Heart right ventricle (tissue), 16 donors: Measurements from ENCODE around the gene PVALB. TPM values are rescaled to one million over a fixed set of nuclear protein-coding genes. Genes with fewer than 3 reads are reported as not detected.
A peak's percentile ranks its signal among the peaks of the same experiment; 100 is the strongest.

Experiments
- ATAC-seq, 8 donors: fragments of 200-7000 bp; cut with Tn5 transposase; one replicate each; pipeline ENCODE4 v1.9.1; 2020; ENCODE audit warnings: mild to moderate bottlenecking in 8 of 8, moderate library complexity in 8 of 8, moderate number of reproducible peaks in 1 of 8
- DNase-seq, 2 donors: peaks; one replicate each; pipeline ENCODE4 v3.0.0-alpha.2; 2020
- H3K27ac ChIP-seq, 10 donors: fragments of 200-600 bp; sonication (generic) in 2 of 10; one replicate each; pipeline versions ENCODE4 v1.5.0 to v1.8.0; 2020 to 2022; ENCODE audit warnings: mild to moderate bottlenecking in 3 of 10
- H3K27me3 ChIP-seq, 7 donors: fragments of 200-600 bp; one replicate each; pipeline ENCODE4 v1.8.0; 2021 to 2022; ENCODE audit warnings: mild to moderate bottlenecking in 2 of 7
- H3K36me3 ChIP-seq, 9 donors: fragments of 200-600 bp; sonication (generic) in 1 of 9; one replicate each; pipeline versions ENCODE4 v1.5.0 to v1.8.0; 2020 to 2022; ENCODE audit warnings: mild to moderate bottlenecking in 2 of 9
- H3K4me1 ChIP-seq, 9 donors: fragments of 200-600 bp; sonication (generic) in 1 of 9; one replicate each; pipeline versions ENCODE4 v1.5.0 to v1.8.0; 2020 to 2022; ENCODE audit warnings: mild to moderate bottlenecking in 4 of 9
- H3K4me3 ChIP-seq, 10 donors: fragments of 200-600 bp; sonication (generic) in 2 of 10; one replicate each; pipeline versions ENCODE4 v1.5.0 to v1.8.0; 2020 to 2022; ENCODE audit warnings: mild to moderate bottlenecking in 7 of 10, moderate library complexity in 2 of 10
- H3K9me3 ChIP-seq, 11 donors: fragments of 200-600 bp in 10 of 11; sonication (generic) in 2 of 11; one replicate each; pipeline versions ENCODE4 v1.5.0 to v1.8.0; 2013 to 2022; ENCODE audit warnings: mild to moderate bottlenecking in 2 of 11, control low read depth in 1 of 11, moderate library complexity in 1 of 11
- WGBS, 2 donors: extraction: QIAGEN DNeasy Blood & Tissue Kit; methylation state at CpG; one replicate each; pipeline ENCODE4 v1.1.7; 2013; ENCODE audit warnings: inconsistent platforms in 1 of 2; 5-methylcytosine and 5-hydroxymethylcytosine counted together
- intact Hi-C, 10 donors: fragments of 100-400 bp; cut with DNase I; formaldehyde crosslinking; loops; one replicate each; pipeline versions ENCODE4 v1.11.1 to v1.14.2; 2022
- polyA plus RNA-seq, 2 donors: library from polyadenylated mRNA; stranded (reverse); fragments of 200-250 nt; gene quantifications; one replicate each; pipeline ENCODE4 v1.2.3, GENCODE V29; 2013
- total RNA-seq, 10 donors: library from RNA; stranded (reverse); fragmentation: NEBNext Ultra II Directional in 3 of 10; extraction: Animal tissue kit (Norgen Biotek cat#: 25700) in 3 of 10; gene quantifications; one replicate each; pipeline versions ENCODE4 v1.2.1 to v1.2.4, GENCODE V29; 2021 to 2023
- TF ChIP-seq, protein P1 (sequence below), 9 donors: fragments of 200-600 bp; sonication (generic) in 2 of 9; IDR thresholded peaks; one replicate each; pipeline versions ENCODE4 v1.5.0 to v1.8.0; 2021 to 2022; ENCODE audit warnings: antibody characterized with exemption in 9 of 9, mild to moderate bottlenecking in 5 of 9, moderate library complexity in 1 of 9
- donor health status: Arrhythmogenic right ventricular cardiomyopathy.
- donor health status: ischemic (EF 13 %, LVEDD 7.1; RV severe dilation, severe dysfunction).
- donor health status: healthy with polysubstance abuse.
- donor health status: DM: no; HTN: yes; CAD: no.
- donor health status: DM: no; HTN: no; CAD: no.
- donor health status: ischemic (EF 25% LVEDD 6.9; RV normal size, moderate dysfunction).
- donor health status: ischemic (EF 25% LVEDD 5.7; RV mildly dilated, moderate dysfunction).
- donor health status: healthy.
- donor health status: DM: yes; HTN: yes; CAD: no.
- donor health status: Ischemic cardiomyopathy.
- donor health status: ischemic (EF 35%, LVEDD 5.7; RV mildly dilated, moderate dysfunction).
- donor health status: nonischemic (EF 11% LVEDD 7.7; RV severe dilation, severe dysfunction).
- donor health status: DM: yes; HTN: yes; CAD: no.
- donor health status: PGD.
- donor health status: ischemic (EF 29% LVEDD 5.4; RV normal size, mild dysfunction).
- donor health status: nonischemic (EF 23%, LVEDD 6.1; RV moderate dilation, normal function).

PVALB gene
- total and polyA plus RNA-seq, 12 donors: not detected

DNA sequence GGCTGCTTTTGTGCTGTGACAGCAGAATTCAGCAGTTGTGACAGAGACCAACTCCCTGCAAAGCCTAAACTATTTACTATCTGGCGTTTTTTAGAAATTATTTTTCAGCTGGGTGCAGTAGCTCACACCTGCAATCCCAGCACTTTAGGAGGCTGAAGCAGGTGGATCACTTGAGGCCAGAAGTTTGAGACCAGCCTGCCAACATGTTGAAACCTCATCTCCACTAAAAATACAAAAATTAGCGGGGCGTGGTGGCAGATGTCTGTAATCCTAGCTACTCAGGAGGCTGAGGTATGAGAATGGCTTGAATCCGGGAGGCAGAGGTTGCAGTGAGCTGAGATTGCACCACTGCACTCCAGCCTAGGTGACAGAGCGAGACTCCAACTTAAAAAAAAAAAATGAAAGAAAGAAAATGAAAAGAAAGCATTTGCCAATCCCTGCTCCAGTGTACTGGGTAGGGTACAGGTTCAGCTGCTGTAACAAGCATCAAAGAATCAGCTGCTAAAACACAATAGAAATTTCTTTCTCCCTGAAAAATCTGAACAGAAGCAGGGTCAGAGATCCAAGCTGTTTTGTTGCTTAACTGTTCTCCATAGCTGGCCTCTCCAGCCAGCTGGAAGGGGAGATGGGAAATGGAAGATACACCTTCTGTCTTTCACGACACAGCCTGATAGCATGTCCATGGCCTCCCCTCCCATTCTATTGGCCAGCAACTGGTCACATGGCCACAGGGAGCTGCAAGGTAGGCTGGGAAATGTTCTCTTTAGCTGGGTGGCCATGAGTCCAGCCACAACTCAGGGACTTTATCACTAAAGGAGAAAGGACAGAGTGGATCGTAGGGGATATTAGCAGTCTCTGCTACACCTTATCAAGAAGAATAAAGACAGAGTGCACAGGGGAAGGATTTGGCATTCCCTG is 35.5 kb upstream of the PVALB start:
- Histone ChIP-seq H3K27ac (peak overlapping the region in 3 of 10 donors; percentile 37 to 78 (median 54)), H3K4me3 (no peak overlapping the region), H3K27me3 (peaks cover 4 to 46% (median 28%) of the 10 kb centered on the region in 7 donors), H3K4me1 (peaks cover 0 to 25% (median 8%) of the 10 kb centered on the region in 9 donors), H3K36me3 (no peaks in the 10 kb centered on the region), H3K9me3 (no peaks in the 10 kb centered on the region)
- TF ChIP-seq, protein P1, sequence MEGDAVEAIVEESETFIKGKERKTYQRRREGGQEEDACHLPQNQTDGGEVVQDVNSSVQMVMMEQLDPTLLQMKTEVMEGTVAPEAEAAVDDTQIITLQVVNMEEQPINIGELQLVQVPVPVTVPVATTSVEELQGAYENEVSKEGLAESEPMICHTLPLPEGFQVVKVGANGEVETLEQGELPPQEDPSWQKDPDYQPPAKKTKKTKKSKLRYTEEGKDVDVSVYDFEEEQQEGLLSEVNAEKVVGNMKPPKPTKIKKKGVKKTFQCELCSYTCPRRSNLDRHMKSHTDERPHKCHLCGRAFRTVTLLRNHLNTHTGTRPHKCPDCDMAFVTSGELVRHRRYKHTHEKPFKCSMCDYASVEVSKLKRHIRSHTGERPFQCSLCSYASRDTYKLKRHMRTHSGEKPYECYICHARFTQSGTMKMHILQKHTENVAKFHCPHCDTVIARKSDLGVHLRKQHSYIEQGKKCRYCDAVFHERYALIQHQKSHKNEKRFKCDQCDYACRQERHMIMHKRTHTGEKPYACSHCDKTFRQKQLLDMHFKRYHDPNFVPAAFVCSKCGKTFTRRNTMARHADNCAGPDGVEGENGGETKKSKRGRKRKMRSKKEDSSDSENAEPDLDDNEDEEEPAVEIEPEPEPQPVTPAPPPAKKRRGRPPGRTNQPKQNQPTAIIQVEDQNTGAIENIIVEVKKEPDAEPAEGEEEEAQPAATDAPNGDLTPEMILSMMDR (IDR thresholded peaks at IDR 0.05): no peak
- WGBS, 2 donors: 88 to 90% methylated on average over 7 of the region's 7 CpGs
- ATAC-seq (no peak), DNase-seq (no peak)
- intact Hi-C loops: no loop called here

DNA sequence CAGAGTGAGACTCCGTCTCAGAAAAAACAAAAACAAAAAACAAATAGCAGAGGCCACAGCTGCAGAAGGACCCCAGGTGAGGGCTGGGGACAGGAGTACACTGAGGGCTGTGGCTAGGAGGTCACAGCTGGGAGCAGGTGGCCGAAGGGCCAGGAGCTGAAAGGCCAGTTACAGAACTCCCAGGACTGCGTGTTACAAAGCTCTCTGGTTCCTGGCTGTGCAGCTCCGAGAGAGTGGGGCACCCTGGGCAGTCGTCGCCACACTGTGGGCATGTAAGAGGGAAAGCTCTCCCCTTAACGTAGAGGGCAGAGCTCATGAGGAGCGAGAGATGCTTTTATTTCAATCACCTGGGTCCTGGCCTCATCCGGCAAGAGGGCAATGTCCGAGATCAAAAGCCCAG is 33.8 kb upstream of the PVALB start:
- H3K27me3 ChIP-seq: peaks cover 4 to 63% (median 40%) of the 10 kb centered on the region in 7 donors

DNA sequence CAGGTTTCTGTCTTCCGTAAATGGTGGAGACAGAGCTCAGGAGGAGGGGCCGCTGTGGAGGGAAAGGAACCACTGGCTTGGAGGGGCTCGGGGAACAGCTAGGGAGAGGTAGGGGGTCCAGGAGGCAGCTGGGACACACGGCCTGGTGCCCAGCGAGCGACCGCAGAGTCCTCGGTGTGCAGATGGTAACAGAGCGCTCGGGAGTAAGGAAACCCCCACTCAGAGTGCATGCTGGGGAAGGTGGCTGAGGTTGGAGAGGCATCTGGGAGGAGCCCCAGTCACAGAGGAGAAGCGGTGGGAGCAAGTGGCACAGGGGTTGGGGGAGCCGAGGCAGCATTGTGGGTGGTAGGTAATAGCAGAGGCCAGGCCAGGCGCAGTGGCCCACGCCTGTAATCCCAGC is 33.2 kb upstream of the PVALB start:
- 81 to 86% methylated on average over 14 of the region's 14 CpGs for WGBS, 2 donors
- Histone ChIP-seq H3K36me3 (no peaks in the 10 kb centered on the region), H3K27me3 (peaks cover 4 to 69% (median 45%) of the 10 kb centered on the region in 7 donors), H3K4me1 (peaks cover 0 to 13% (median 0%) of the 10 kb centered on the region in 9 donors), H3K27ac (no peak overlapping the region), H3K4me3 (no peak overlapping the region), H3K9me3 (no peaks in the 10 kb centered on the region)
- ATAC-seq (no peak), DNase-seq (no peak)
- TF ChIP-seq, protein P1 (IDR thresholded peaks at IDR 0.05): no peak
- intact Hi-C loops: no loop called here

More for the DNA sequence above, 33.8 kb upstream of the PVALB start:
- no peak overlapping the region for H3K27ac ChIP-seq
- TF ChIP-seq, protein P1 (IDR thresholded peaks at IDR 0.05): no peak
- H3K36me3 ChIP-seq: no peaks in the 10 kb centered on the region
- intact Hi-C loops: no loop called here
- no peaks in the 10 kb centered on the region for H3K9me3 ChIP-seq
- no peak overlapping the region for H3K4me3 ChIP-seq
- H3K4me1 ChIP-seq: peaks cover 0 to 15% (median 0%) of the 10 kb centered on the region in 9 donors
- ATAC-seq (no peak), DNase-seq (no peak)
- 80 to 84% methylated on average over 10 of the region's 10 CpGs for WGBS, 2 donors

DNA sequence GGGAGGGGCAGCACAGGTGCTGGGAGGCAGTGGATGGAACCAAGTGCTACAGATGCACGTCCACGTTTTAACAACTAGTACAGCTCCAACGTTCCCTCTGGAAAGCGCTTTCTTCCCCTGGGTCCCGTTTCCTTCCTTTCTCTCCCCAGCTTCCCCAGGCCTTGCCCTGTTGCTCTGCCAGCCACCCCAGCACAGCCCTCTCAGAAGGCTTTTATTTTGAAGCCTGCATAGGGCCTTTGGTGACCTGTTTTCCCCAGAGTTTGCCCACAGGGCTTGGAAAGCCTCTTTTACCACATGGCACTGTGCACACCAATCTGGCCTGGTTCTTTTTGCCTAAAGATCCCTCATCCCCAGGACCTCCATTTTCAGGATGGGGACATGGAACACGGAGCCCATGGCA is 30.1 kb upstream of the PVALB start:
- no peaks in the 10 kb centered on the region for H3K9me3 ChIP-seq
- intact Hi-C loops: no loop called here
- H3K27me3 ChIP-seq: peaks cover 4 to 85% (median 64%) of the 10 kb centered on the region in 7 donors
- WGBS, 2 donors: 41% methylated on average over 6 of the region's 6 CpGs
- H3K36me3 ChIP-seq: no peaks in the 10 kb centered on the region
- no peaks in the 10 kb centered on the region for H3K4me1 ChIP-seq
- H3K4me3 ChIP-seq: no peak overlapping the region
- ATAC-seq: no peak
- TF ChIP-seq, protein P1 (IDR thresholded peaks at IDR 0.05): no peak
- no peak for DNase-seq
- H3K27ac ChIP-seq: no peak overlapping the region
